Memory B cell (primary cell): ENCODE results near the gene CYTH3.
"Not testable (repeated sequence)": the region's sequence is repeated elsewhere in the genome, so short reads cannot be mapped to it uniquely, and the experiment has no call there.

Experiments used
- ATAC-seq: fragments of 150-1000 bp; cut with Tn5 transposase; 2 replicates; pipeline ENCODE4 v1.10.0; 2021; ENCODE audit warnings: low read depth, mild to moderate bottlenecking, moderate library complexity
- DNase-seq, 2 donors: peaks; one replicate each; pipeline ENCODE4 v3.0.0; 2022; ENCODE audit warnings: low spot score in 2 of 2
- H3K27ac Mint-ChIP-seq: one replicate; pipeline ENCODE4 v1.8.0; 2022; ENCODE audit warnings: mild to moderate bottlenecking, moderate library complexity, mixed read lengths
- H3K27me3 Mint-ChIP-seq: one replicate; pipeline ENCODE4 v1.8.0; 2022; ENCODE audit warnings: mixed read lengths
- H3K36me3 Mint-ChIP-seq: one replicate; pipeline ENCODE4 v1.8.0; 2022; ENCODE audit warnings: mild to moderate bottlenecking, mixed read lengths
- H3K4me1 Mint-ChIP-seq: one replicate; pipeline ENCODE4 v1.8.0; 2022; ENCODE audit warnings: mixed read lengths
- H3K4me3 Mint-ChIP-seq: one replicate; pipeline ENCODE4 v1.8.0; 2022; ENCODE audit warnings: mild to moderate bottlenecking, moderate library complexity, mixed read lengths
- H3K9me3 Mint-ChIP-seq: one replicate; pipeline ENCODE4 v1.8.0; 2022; ENCODE audit warnings: mixed read lengths

The CYTH3 gene, protein sequence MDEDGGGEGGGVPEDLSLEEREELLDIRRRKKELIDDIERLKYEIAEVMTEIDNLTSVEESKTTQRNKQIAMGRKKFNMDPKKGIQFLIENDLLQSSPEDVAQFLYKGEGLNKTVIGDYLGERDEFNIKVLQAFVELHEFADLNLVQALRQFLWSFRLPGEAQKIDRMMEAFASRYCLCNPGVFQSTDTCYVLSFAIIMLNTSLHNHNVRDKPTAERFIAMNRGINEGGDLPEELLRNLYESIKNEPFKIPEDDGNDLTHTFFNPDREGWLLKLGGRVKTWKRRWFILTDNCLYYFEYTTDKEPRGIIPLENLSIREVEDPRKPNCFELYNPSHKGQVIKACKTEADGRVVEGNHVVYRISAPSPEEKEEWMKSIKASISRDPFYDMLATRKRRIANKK

DNA sequence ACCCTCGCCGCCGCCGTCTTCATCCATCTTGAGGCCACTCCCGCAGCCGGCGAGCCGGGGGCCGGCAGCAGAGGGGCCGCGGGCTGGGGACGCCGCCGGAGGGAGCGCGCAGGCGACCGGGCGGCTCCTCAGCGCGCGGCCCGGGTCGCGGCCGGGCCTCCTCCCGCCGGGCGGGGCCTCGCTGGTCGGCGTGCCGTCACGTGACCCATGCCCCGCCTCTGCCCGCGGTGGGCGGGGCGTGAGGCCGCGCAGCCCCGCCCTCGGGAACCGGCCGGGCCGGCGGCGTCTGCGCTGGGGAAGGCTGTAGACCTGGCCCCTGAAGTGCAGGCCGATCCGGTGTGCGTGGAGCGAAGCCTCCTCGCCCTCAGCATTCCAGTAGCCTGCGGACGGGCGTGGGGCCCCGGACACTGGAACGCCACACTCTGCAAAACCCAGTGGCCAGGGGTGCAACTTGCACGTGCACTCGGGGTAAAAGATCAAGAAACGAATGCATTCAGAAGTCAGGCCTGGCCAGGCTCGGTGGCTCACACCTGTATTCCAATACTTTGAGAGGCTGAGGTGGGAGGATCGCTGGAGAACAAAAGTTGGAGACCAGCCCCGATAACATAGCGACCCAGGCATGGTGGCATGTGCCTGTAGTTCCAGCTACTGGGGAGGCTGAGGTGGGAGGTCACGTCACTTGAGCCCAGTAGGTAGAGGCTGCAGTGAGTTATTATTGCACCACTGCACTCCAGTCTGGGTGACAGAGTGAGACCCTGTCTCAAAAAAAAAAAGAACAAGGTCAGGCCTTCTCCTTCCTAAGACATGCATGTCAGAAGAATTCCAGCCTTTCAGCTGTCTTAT, at the start of gene CYTH3:
Gene CYTH3, minus strand, starts transcription at position 144 of the 843 bp plus-strand sequence. Its CDS starts 117 bp downstream, at position 27.
- H3K27me3 Mint-ChIP-seq = no peaks in the 10 kb centered on the region
- H3K4me3 Mint-ChIP-seq = peak within 1 kb of the TSS; percentile 93

GRCh38 chr7:6320791-6321190, 48.4 kb upstream of the CYTH3 start:
- Mint-ChIP-seq H3K27ac (no peak overlapping the region), H3K4me3 (no peak overlapping the region), H3K4me1 (peaks cover 5% of the 10 kb centered on the region), H3K9me3 (no peaks in the 10 kb centered on the region), H3K36me3 (no peaks in the 10 kb centered on the region), H3K27me3 (no peaks in the 10 kb centered on the region)
- ATAC-seq (no peak), DNase-seq (no peak)

More for the DNA sequence above, at the start of gene CYTH3:
- DNase-seq = peak; percentile 88 to 93
- Mint-ChIP-seq H3K9me3 (no peaks in the 10 kb centered on the region), H3K36me3 (no peaks in the 10 kb centered on the region), H3K4me1 (peaks cover 14% of the 10 kb centered on the region), H3K27ac (peak within 1 kb of the TSS; percentile 78)
- peak; percentile 90 for ATAC-seq

DNA sequence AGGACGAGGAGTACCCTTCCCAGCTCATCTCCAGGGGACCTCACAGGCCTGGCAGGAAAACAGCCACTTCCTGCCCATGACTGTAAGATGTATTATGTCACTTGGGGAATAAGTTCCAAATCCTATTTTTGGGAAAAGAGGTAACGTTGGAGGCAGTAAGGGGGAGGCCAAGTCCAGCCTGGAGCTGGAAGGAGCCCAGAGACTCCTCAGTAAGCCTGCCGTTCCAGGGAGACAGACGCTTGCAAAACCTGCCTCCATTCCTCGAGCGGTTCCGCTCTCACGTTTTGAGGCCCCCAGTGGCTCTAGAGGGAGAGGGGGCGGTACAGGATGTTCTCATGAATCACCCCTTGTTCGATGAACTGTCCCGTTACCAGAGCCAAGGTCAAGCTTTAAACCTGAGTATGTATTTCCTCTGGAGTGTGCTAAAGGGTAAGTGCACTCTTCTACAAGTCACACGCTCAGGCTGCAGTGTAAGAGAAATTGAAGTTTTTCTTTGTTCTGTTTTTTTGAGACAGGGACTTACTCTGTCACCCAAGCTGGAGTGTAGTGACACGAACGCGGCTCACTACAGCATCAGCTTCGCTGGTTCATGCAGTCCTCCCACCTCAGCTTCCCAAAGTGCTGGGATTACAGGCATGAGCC, 45.5 kb upstream of the CYTH3 start:
- Mint-ChIP-seq H3K4me3 (no peak overlapping the region), H3K9me3 (no peaks in the 10 kb centered on the region), H3K27me3 (no peaks in the 10 kb centered on the region), H3K27ac (no peak overlapping the region), H3K36me3 (no peaks in the 10 kb centered on the region), H3K4me1 (peaks cover 2% of the 10 kb centered on the region)
- no peak for DNase-seq
- ATAC-seq = no peak

DNA sequence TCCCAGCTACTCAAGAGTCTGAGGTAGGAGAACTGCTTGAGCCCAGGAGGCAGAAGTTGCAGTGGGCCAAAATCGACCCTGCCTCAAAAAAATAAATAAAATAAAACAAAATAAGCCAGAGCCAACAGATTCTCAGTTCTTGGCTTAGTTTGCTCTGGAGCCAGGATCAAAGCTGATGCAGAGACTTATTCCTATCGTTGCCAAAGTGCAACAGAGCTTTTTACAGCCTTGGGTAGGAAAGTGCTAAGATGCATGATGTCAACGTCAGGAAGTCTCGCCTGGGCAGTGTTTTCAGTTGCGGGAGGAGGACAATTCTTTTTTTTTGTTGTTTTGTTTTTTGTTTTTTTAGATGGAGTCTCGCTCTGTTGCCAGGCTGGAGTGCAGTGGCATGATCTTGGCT, 43.8 kb upstream of the CYTH3 start:
- DNase-seq = no peak
- no peaks in the 10 kb centered on the region for H3K27me3 Mint-ChIP-seq
- no peaks in the 10 kb centered on the region for H3K36me3 Mint-ChIP-seq
- no peak for ATAC-seq
- no peaks in the 10 kb centered on the region for H3K9me3 Mint-ChIP-seq
- no peak overlapping the region for H3K27ac Mint-ChIP-seq
- no peak overlapping the region for H3K4me3 Mint-ChIP-seq
- peaks cover 2% of the 10 kb centered on the region for H3K4me1 Mint-ChIP-seq

DNA sequence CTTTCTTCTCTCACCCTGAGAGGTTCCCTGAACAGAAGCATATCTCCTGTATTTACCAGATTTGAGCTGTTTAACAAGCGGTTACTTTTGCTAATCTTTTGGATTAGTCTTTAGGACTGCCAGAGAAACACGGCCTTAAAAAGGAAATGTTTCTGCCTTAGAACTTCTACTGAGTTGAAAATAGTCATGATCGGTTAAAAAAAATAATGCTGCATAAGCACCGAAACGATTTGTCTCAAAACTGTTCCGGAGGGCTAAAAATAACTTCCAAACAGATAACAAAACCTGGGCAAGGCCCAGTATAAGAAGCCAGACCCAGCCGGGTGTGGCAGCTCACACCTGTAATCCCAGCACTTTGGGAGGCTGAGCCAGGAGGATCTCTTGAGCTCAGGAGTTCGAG, 43.3 kb upstream of the CYTH3 start:
- Mint-ChIP-seq H3K27me3 (no peaks in the 10 kb centered on the region), H3K9me3 (no peaks in the 10 kb centered on the region), H3K36me3 (no peaks in the 10 kb centered on the region), H3K4me1 (peaks cover 2% of the 10 kb centered on the region), H3K27ac (no peak overlapping the region), H3K4me3 (no peak overlapping the region)
- ATAC-seq = no peak
- no peak for DNase-seq

GRCh38 chr7:6310271-6310993, 38.0 kb upstream of the CYTH3 start:
- no peak for ATAC-seq
- no peaks in the 10 kb centered on the region for H3K36me3 Mint-ChIP-seq
- H3K4me1 Mint-ChIP-seq = no peaks in the 10 kb centered on the region
- DNase-seq = no peak
- H3K27me3 Mint-ChIP-seq = peaks cover 2% of the 10 kb centered on the region
- H3K4me3 Mint-ChIP-seq = no peak overlapping the region
- no peaks in the 10 kb centered on the region for H3K9me3 Mint-ChIP-seq
- H3K27ac Mint-ChIP-seq = no peak overlapping the region

GRCh38 chr7:6307762-6308161, 35.3 kb upstream of the CYTH3 start:
- Mint-ChIP-seq H3K36me3 (no peaks in the 10 kb centered on the region), H3K27me3 (peaks cover 2% of the 10 kb centered on the region), H3K27ac (no peak overlapping the region), H3K4me1 (no peaks in the 10 kb centered on the region), H3K9me3 (no peaks in the 10 kb centered on the region), H3K4me3 (no peak overlapping the region)
- no peak for ATAC-seq
- no peak for DNase-seq

GRCh38 chr7:6306471-6306870, 34.0 kb upstream of the CYTH3 start:
- no peaks in the 10 kb centered on the region for H3K9me3 Mint-ChIP-seq
- no peaks in the 10 kb centered on the region for H3K4me1 Mint-ChIP-seq
- DNase-seq (no peak), ATAC-seq (no peak)
- H3K27ac Mint-ChIP-seq = no peak overlapping the region
- no peak overlapping the region for H3K4me3 Mint-ChIP-seq
- no peaks in the 10 kb centered on the region for H3K36me3 Mint-ChIP-seq
- peaks cover 2% of the 10 kb centered on the region for H3K27me3 Mint-ChIP-seq

GRCh38 chr7:6305330-6305729, 32.9 kb upstream of the CYTH3 start:
- H3K9me3 Mint-ChIP-seq = no peaks in the 10 kb centered on the region
- no peak for ATAC-seq

DNA sequence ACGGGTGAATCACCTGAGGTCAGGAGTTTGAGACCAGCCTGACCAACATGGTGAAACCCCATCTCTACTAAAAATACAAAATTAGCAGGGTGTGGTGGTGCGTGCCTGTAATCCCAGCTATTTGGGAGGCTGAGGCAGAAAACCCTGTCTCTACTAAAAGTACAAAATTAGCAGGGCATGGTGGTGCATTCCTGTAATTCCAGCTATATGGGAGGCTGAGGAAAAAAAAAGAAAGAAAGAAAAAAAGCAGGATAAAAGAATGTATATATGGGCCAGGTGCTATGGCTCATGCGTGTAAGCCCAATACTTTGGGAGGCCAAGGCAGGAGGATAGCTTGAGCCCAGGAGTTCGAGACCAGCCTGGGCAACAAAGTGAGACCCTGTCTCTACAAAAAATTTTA, 29.0 kb upstream of the CYTH3 start:
- not testable (repeated sequence) for ATAC-seq, DNase-seq, H3K4me3 Mint-ChIP-seq, H3K9me3 Mint-ChIP-seq, H3K36me3 Mint-ChIP-seq, H3K27ac Mint-ChIP-seq, H3K4me1 Mint-ChIP-seq, H3K27me3 Mint-ChIP-seq

More at GRCh38 chr7:6305330-6305729, 32.9 kb upstream of the CYTH3 start:
- no peak overlapping the region for H3K4me3 Mint-ChIP-seq
- H3K27ac Mint-ChIP-seq = no peak overlapping the region
- peaks cover 2% of the 10 kb centered on the region for H3K27me3 Mint-ChIP-seq
- no peaks in the 10 kb centered on the region for H3K4me1 Mint-ChIP-seq
- H3K36me3 Mint-ChIP-seq = no peaks in the 10 kb centered on the region
- DNase-seq = no peak

- Mint-ChIP-seq H3K4me1 (no peaks in the 10 kb centered on the region), H3K27me3 (no peaks in the 10 kb centered on the region), H3K36me3 (no peaks in the 10 kb centered on the region), H3K4me3 (no peak overlapping the region), H3K27ac (no peak overlapping the region), H3K9me3 (no peaks in the 10 kb centered on the region)
- ATAC-seq = no peak
- no peak for DNase-seq
Observed at GRCh38 chr7:6299774-6300173, 27.4 kb upstream of the CYTH3 start.

DNA sequence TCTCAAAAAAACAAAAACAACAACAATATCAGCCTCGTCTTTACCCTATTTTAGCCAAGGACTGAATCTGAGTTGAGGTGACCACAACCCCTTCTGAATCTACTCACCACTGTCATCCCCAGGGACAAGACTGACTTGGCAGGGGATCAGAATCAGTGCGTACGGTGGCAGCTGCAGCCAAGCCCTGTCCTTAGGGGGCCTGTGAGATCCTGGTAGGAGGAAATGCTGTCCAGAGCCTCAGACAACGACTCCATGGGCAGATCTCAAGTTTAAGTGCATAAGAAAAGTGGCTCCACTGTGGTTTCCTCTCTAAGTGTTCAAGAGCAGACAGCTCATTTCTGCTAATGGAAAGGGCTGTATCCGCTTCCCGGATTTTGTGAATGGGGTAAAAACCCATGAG, 22.4 kb upstream of the CYTH3 start:
- H3K4me3 Mint-ChIP-seq = no peak overlapping the region
- no peaks in the 10 kb centered on the region for H3K36me3 Mint-ChIP-seq
- H3K27ac Mint-ChIP-seq = no peak overlapping the region
- ATAC-seq (no peak), DNase-seq (no peak)
- H3K27me3 Mint-ChIP-seq = no peaks in the 10 kb centered on the region
- H3K9me3 Mint-ChIP-seq = no peaks in the 10 kb centered on the region
- H3K4me1 Mint-ChIP-seq = no peaks in the 10 kb centered on the region

GRCh38 chr7:6293202-6293601, 20.8 kb upstream of the CYTH3 start:
- Mint-ChIP-seq H3K4me1 (peaks cover 3% of the 10 kb centered on the region), H3K4me3 (no peak overlapping the region), H3K27me3 (no peaks in the 10 kb centered on the region), H3K36me3 (peaks cover 2% of the 10 kb centered on the region), H3K9me3 (peaks cover 3% of the 10 kb centered on the region), H3K27ac (no peak overlapping the region)
- DNase-seq (no peak), ATAC-seq (no peak)
